ENCODE results near the gene CPNE6. TPM values are rescaled to one million over a fixed set of nuclear protein-coding genes. Genes with fewer than 3 reads are reported as not detected.

Gene CPNE6
- total and polyA plus RNA-seq, 2 of the 13 experiments (the other 11 are each of a cell fraction or from before 2014, with no cell fraction given): not detected

DNA sequence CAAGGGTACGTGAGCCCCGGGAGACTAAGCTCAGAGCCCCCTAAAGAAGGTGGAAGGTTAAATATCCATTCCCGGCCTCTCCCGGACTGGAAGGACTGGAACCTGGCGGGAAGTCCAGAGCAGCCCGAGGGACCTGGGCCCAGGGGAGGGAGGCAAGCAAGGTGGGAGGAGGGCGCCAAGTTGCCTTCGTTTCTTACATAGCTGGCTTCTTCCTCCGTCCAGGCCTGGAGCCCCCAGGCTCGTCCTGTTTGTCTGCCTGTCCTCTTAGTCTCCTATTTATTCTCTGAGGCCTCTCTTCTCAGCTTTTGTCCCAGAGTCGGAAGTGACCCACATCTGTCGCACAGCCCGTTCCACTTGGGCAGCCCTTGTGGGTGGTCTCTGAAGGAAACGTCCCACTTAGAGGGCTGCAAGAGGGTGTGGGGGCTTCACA is 23.5 kb downstream of the CPNE6 start (continued):
- TF ChIP-seq ZNF333 (CRISPR knock-in tag; IDR thresholded peaks at IDR 0.05; ENCODE audit: borderline replicate concordance): no peak
- no peak for TF ChIP-seq BRCA1 (CRISPR knock-in tag; IDR thresholded peaks at IDR 0.05)
- TF ChIP-seq NR0B2 (CRISPR knock-in tag; IDR thresholded peaks at IDR 0.05): no peak
- TF ChIP-seq RBM39 (IDR thresholded peaks at IDR 0.05; ENCODE audit: low read depth, low read length, poor library complexity, severe bottlenecking): no peak
- TF ChIP-seq MAFF (IDR thresholded peaks at IDR 0.05; ENCODE audit: low read depth, low read length): no peak
- TF ChIP-seq ELF4 (CRISPR knock-in tag; IDR thresholded peaks at IDR 0.05; ENCODE audit: borderline replicate concordance): peak; percentile 77; the same call in 1 of the 2 replicates
- TF ChIP-seq KDM5A (IDR thresholded peaks at IDR 0.05; ENCODE audit: borderline replicate concordance, low read length): peak; percentile 21; the same call in 1 of the 2 replicates

DNA sequence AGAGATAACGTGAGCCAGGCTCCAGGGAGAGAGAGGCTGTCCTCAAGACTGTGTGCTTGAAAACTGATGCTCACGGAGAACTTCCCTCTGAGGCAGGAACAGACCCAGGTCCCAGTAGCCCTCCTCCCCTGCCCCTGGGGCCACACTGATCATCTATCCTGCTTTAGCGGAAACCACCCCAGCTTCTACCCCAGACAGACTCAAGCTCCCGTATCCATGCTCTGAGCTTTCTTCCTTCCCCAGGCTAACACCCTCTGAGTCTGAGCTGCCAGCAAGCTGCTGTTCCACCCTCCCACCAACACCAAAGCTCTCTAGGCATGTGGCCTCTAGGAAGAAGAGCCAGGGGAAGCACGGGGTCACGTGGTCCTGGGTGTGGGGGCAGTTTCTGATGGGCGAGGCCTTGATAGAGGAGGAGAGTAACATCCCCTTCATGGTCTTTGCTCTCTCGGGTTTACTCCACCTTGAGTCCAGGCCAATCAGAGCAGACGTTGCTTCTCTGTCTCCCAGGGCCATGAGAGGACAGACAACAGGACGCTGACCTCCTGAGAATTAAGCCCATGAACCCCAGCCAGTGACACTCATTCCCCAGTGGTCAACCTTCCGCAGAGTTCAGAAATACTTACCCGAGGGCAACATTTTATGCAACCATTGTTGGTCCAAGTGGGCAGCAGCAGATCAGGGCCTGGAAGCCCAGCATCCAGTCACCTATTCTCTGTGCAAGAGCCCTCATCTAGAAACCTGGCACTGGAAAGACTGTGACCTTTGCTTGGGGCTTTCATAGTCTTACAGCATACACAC is 24.1 kb downstream of the CPNE6 start:
- DNase-seq (ENCODE audit: low spot score): peak; percentile 100
- TF ChIP-seq, protein P1, sequence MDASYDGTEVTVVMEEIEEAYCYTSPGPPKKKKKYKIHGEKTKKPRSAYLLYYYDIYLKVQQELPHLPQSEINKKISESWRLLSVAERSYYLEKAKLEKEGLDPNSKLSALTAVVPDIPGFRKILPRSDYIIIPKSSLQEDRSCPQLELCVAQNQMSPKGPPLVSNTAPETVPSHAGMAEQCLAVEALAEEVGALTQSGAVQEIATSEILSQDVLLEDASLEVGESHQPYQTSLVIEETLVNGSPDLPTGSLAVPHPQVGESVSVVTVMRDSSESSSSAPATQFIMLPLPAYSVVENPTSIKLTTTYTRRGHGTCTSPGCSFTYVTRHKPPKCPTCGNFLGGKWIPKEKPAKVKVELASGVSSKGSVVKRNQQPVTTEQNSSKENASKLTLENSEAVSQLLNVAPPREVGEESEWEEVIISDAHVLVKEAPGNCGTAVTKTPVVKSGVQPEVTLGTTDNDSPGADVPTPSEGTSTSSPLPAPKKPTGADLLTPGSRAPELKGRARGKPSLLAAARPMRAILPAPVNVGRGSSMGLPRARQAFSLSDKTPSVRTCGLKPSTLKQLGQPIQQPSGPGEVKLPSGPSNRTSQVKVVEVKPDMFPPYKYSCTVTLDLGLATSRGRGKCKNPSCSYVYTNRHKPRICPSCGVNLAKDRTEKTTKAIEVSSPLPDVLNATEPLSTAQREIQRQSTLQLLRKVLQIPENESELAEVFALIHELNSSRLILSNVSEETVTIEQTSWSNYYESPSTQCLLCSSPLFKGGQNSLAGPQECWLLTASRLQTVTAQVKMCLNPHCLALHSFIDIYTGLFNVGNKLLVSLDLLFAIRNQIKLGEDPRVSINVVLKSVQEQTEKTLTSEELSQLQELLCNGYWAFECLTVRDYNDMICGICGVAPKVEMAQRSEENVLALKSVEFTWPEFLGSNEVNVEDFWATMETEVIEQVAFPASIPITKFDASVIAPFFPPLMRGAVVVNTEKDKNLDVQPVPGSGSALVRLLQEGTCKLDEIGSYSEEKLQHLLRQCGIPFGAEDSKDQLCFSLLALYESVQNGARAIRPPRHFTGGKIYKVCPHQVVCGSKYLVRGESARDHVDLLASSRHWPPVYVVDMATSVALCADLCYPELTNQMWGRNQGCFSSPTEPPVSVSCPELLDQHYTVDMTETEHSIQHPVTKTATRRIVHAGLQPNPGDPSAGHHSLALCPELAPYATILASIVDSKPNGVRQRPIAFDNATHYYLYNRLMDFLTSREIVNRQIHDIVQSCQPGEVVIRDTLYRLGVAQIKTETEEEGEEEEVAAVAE (CRISPR knock-in tag; IDR thresholded peaks at IDR 0.05; ENCODE audit: borderline replicate concordance): peak; percentile 100
- TF ChIP-seq ZNF75D (CRISPR knock-in tag; IDR thresholded peaks at IDR 0.05; ENCODE audit: borderline replicate concordance): no peak
- peak; percentile 93 for TF ChIP-seq ZKSCAN5 (CRISPR knock-in tag; IDR thresholded peaks at IDR 0.05)
- TF ChIP-seq ZNF572 (CRISPR knock-in tag; IDR thresholded peaks at IDR 0.05): no peak
- peak in 1 of 2 experiments; percentile 84 for TF ChIP-seq EP300 (IDR thresholded peaks at IDR 0.05; ENCODE audit: low read depth in 2 of 2, low read length in 2 of 2)
- TF ChIP-seq EP300 (CRISPR knock-in tag; IDR thresholded peaks at IDR 0.05; ENCODE audit: borderline replicate concordance): peak; percentile 90
- TF ChIP-seq SYNCRIP (IDR thresholded peaks at IDR 0.05; ENCODE audit: insufficient read depth, low read depth, low read length): no peak

More for the DNA sequence above, 24.1 kb downstream of the CPNE6 start:
- CTCF ChIA-PET (ENCODE audit: low intra/inter-chr PET ratio, low total read pairs): interaction anchor here (3.3 kb wide), 1 partner anchor 13 kb away, joined by 10 read pairs; no protein-coding TSS in a partner anchor
- POLR2A ChIA-PET: interaction anchor here (0.5 to 14.4 kb wide), 51 partner anchors 9 to 1113 kb away, joined by 3 to 627 read pairs (median 8); partner anchors contain the start of genes ACIN1, AJUBA, C14orf119 and CARMIL3
- Histone ChIP-seq H4K20me1 (ENCODE audit: insufficient read depth, low read length) (0 out of 2 replicates have a peak, but pooled peaks cover 4% of the 10 kb centered on the region), H3K27ac (ENCODE audit: extremely low read length, insufficient read depth, low read length) (peak overlapping the region; percentile 87), H3K79me2 (ENCODE audit: insufficient read depth, low read length) (peaks cover 28% of the 10 kb centered on the region), H3K9me3 (ENCODE audit: low read length) (no peaks in the 10 kb centered on the region), H3K9ac (ENCODE audit: insufficient read depth, low read depth, low read length) (peak overlapping the region; percentile 99), H3K27me3 (ENCODE audit: control insufficient read depth in 1 of 2, insufficient read depth in 2 of 2, low read length in 2 of 2) (peaks cover 0 to 6% of the 10 kb centered on the region in 2 experiments; a peak in 1 of 5 replicates), H3K4me1 (ENCODE audit: insufficient read depth, low read length) (peaks cover 64% of the 10 kb centered on the region), H3K36me3 (replicated peaks in 1 of 2; ENCODE audit: control insufficient read depth in 1 of 2, insufficient read depth in 2 of 2, low read length in 2 of 2) (peaks cover 30 to 35% of the 10 kb centered on the region in 2 experiments), H3K4me3 (replicated peaks in 1 of 3; ENCODE audit: insufficient read depth in 1 of 3, low read depth in 2 of 3, low read length in 3 of 3) (peak overlapping the region; percentile 86 to 98 (median 97)), H2AFZ (ENCODE audit: low read length) (no peak overlapping the region), H3K4me2 (ENCODE audit: low read depth, low read length) (peak overlapping the region; percentile 99)
- ATAC-seq (peak; percentile 77), FAIRE-seq (peak; percentile 100)
- intact Hi-C loops (cut with micrococcal nuclease; ENCODE audit: unreplicated experiment) (loop anchor here (1.0 kb wide), 3 partner anchors 13 to 46 kb away; partner anchors contain the start of genes DCAF11, EMC9 and NRL), in situ Hi-C loops (cut with HindIII; ENCODE audit: extremely low pct_ligation_motif_present, low pct_unique_long_range_greater_than_20kb) (no loop called here)
- WGBS (ENCODE audit: low lambda C conversion rate): 0% methylated on average over 12 of the region's 12 CpGs
- BruUV-seq (replicated peaks): no TSS peak

Measured in HepG2 (cell line).